Stimulated activated naive CD8-positive, alpha-beta T cell treated with anti-CD3 and anti-CD28 coated beads, Interleukin-15, Interleukin-2, amounts not matched to agents 100 ng/mL and 50 ng/mL, for 24 hours (primary cell): ENCODE results near the gene CTNNA1.
"Not testable (repeated sequence)": the region's sequence is repeated elsewhere in the genome, so short reads cannot be mapped to it uniquely, and the experiment has no call there.

ENCODE experiments used
- H3K27ac Mint-ChIP-seq: one replicate; pipeline ENCODE4 v1.8.0; 2021; ENCODE audit warnings: mild to moderate bottlenecking, mixed read lengths
- H3K27me3 Mint-ChIP-seq: one replicate; pipeline ENCODE4 v1.8.0; 2021; ENCODE audit warnings: mixed read lengths
- H3K36me3 Mint-ChIP-seq: one replicate; pipeline ENCODE4 v1.8.0; 2021; ENCODE audit warnings: low read depth, mixed read lengths
- H3K4me1 Mint-ChIP-seq: one replicate; pipeline ENCODE4 v1.8.0; 2021; ENCODE audit warnings: low read depth, mixed read lengths
- H3K4me3 Mint-ChIP-seq: one replicate; pipeline ENCODE4 v1.8.0; 2021; ENCODE audit warnings: mild to moderate bottlenecking, mixed read lengths
- H3K9me3 Mint-ChIP-seq: one replicate; pipeline ENCODE4 v1.8.0; 2021; ENCODE audit warnings: mixed read lengths

Gene CTNNA1

DNA sequence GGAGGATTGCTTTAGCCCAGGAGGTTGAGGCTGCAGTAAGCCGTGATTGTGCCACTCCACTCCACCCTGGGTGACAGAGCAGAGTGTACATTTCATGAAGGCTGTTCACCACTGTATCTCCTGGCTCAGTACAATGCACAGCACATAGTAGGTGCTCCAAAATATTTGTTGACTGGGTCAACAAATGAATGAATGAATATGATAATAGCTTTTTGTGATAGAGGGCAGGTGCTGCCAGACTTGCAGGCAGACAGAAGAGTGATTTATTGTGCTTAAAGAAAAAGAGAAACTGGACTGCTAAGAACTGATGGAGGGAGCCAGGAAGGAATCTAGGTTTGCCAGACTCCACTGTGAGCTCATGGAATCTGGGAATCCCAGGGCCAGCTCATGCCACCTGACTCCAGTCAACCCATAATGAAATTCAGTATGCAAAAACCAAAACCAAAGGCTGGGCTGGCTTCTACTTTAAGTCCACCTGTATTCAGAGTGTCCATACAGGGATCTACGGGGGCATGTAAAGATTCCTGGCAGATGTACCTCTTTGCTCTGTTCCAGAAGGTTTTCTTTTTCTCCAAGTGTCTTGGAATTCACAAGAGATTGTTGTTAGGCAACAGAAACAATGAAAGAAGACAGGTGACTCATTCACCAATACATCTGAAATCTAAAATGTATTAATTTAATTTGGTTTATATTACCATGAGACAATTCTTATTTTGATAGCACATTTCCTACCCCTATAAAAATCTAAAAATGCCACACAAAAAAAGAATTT is 15.5 kb upstream of the CTNNA1 start:
- H3K9me3 Mint-ChIP-seq: no peaks in the 10 kb centered on the region
- no peak overlapping the region for H3K4me3 Mint-ChIP-seq
- H3K4me1 Mint-ChIP-seq: peaks cover 41% of the 10 kb centered on the region
- H3K36me3 Mint-ChIP-seq: no peaks in the 10 kb centered on the region
- H3K27ac Mint-ChIP-seq: peak overlapping the region; percentile 55
- H3K27me3 Mint-ChIP-seq: peaks cover 23% of the 10 kb centered on the region

DNA sequence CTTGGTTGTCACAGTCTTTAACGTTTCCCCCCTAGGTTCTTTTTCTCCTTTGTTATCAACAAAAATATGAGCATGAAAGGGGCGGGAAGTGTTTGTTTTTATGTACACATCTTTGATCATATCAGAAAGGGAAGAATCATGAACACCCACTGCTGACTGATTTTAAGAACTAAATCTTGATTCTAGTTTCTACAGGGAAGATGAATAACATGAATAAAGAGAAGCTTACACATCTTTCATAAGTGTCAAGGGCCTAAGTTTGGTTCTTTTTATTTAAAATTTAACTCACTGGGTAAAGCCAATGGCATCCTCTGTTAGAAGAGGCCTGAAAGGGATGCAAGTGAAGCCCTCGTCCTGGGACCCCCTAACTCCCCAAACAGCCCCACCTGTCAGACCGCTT is 14.8 kb upstream of the CTNNA1 start:
- Mint-ChIP-seq H3K9me3 (no peaks in the 10 kb centered on the region), H3K4me1 (peaks cover 44% of the 10 kb centered on the region), H3K27me3 (peaks cover 23% of the 10 kb centered on the region), H3K4me3 (peak overlapping the region; percentile 23), H3K36me3 (no peaks in the 10 kb centered on the region), H3K27ac (peak overlapping the region; percentile 55)

DNA sequence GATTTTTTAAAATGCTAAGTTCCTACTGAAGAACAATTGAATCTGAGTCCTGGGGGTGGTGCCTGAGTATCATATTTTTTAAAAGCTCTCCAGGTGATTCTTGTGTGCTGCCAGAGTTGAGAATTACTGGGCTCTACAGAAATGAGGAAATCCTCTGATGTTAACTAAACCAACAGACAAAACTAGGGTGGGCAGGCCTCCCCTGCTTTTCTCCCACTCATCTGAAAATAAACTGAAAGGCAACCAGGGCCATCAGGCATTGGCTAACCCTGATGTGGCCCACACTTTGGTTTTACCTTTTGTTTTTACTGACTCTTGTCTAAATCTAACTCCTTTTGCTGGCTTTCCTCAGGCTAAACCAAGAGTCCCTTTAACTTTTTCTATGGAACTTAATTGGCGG is 13.3 kb upstream of the CTNNA1 start:
- H3K9me3 Mint-ChIP-seq: no peaks in the 10 kb centered on the region
- H3K4me3 Mint-ChIP-seq: no peak overlapping the region
- peaks cover 51% of the 10 kb centered on the region for H3K4me1 Mint-ChIP-seq
- H3K36me3 Mint-ChIP-seq: no peaks in the 10 kb centered on the region
- no peak overlapping the region for H3K27ac Mint-ChIP-seq
- peaks cover 17% of the 10 kb centered on the region for H3K27me3 Mint-ChIP-seq

DNA sequence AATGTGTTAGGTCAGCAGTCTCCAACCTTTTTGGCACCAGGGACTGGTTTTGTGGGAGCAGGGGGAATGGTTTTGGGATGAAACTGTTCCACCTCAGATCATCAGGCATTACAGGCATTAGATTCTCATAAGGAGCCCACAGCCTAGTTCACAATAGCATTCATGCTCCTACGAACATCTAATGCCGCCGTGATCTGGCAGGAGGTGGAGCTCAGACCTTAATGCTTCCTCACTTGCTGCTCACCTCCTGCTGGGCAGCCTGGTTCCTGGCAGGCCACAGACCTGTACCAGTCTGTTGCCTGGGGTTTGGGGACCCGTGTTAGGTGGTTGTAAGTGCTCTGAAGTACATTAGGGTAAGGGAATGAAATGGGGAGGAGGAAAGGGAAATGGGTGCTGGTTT is 9.7 kb upstream of the CTNNA1 start:
- H3K27me3 Mint-ChIP-seq: peaks cover 13% of the 10 kb centered on the region
- no peaks in the 10 kb centered on the region for H3K9me3 Mint-ChIP-seq
- no peak overlapping the region for H3K27ac Mint-ChIP-seq
- H3K36me3 Mint-ChIP-seq: no peaks in the 10 kb centered on the region
- no peak overlapping the region for H3K4me3 Mint-ChIP-seq
- H3K4me1 Mint-ChIP-seq: peaks cover 42% of the 10 kb centered on the region

DNA sequence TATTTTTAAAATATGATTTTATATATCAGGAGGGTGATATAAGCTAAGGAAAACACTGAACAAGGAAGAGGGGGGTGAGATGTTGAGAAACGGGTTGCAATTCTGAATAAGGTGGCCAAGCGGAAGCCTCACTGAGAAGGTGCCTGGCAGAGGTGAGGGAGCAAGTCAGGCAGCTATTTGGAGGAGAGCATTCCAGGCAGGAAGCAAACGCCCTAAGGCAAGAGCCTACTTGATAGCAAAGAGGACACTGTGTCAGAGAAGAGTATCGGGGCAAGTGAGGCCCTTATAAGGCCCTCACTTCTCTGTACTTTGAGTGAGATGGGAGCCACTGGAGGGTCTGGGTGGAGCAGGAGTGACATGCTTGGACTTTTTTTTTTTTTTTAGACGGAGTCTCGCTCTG is 8.0 kb upstream of the CTNNA1 start:
- H3K4me3 Mint-ChIP-seq: no peak overlapping the region
- H3K27me3 Mint-ChIP-seq: peaks cover 25% of the 10 kb centered on the region
- H3K9me3 Mint-ChIP-seq: no peaks in the 10 kb centered on the region
- no peaks in the 10 kb centered on the region for H3K36me3 Mint-ChIP-seq
- H3K4me1 Mint-ChIP-seq: peaks cover 36% of the 10 kb centered on the region
- H3K27ac Mint-ChIP-seq: no peak overlapping the region

DNA sequence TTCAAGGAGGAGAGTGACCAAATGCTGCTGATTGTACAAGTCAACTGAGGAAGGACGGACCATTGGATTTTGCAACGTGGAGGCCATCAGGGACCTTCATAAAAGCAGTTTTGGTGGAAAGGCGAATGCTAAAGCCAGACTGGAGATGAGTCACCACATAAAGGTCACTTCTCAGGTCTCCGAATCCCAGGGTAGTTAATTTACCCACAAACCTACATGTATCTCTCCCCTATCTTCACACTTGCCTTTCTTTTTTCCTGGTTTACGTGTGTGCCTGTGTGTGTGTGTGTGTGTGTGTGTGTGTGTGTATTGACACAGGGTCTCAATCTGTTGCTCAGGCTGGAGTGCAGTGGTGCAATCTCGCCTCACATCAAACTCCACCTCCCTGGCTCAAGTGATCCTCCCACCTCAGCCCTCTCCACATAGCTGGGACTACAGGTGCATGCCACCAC is 4.6 kb upstream of the CTNNA1 start:
- Mint-ChIP-seq H3K36me3 (no peaks in the 10 kb centered on the region), H3K27me3 (peaks cover 41% of the 10 kb centered on the region), H3K4me3 (no peak overlapping the region), H3K9me3 (no peaks in the 10 kb centered on the region), H3K27ac (no peak overlapping the region), H3K4me1 (peaks cover 30% of the 10 kb centered on the region)

DNA sequence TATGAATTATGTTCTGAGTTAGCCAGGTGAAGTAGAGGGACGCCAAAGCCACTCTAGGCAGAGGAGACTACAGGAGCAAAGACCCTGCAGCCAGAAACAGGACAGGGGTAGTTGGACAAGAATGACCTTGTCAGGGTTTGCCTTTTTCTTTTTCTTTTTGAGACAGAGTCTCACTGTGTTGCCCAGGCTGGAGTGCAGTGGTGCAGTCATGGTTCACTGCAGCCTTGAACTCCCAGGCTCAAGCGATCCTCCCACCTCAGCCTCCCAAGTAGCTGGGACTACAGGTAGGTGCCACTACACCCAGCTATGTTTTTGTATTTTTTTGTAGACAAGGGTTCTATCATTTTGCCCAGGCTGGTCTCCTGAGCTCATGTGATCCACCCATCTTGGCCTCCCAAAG is 1.9 kb upstream of the CTNNA1 start:
- H3K36me3 Mint-ChIP-seq: peaks cover 17% of the 10 kb centered on the region
- H3K4me1 Mint-ChIP-seq: peaks cover 42% of the 10 kb centered on the region
- H3K4me3 Mint-ChIP-seq, H3K27ac Mint-ChIP-seq, H3K9me3 Mint-ChIP-seq: not testable (repeated sequence)
- H3K27me3 Mint-ChIP-seq: peaks cover 52% of the 10 kb centered on the region

DNA sequence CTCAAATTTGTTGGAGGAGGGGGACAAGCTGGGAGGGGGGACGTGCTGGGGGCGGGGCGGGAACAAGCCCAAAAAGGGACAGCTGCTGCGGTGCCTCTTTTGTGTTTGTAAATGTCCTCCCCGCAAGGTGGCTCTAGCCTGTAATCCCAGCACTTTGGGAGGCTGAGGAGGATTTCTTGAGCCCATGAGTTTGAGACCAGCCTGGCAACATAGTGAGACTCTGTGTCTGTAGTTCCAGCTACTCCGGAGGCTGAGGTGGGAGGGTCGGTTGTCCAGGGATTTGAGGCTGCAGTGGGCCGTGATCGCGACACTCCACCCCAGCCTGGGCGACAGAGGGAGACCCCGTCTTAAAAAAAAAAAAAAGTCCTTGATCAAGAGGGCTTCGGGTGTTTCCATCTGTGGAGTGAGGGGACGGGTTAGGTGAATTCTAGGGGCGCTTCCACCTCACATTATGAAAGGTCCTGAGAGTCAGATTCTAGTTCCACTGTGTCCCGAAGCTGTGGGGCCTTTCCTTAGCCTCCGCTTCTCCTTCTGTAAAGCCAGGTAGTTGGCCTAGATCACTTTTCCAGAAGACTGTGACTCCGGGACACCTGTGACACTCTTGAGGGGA is 779 bp upstream of the CTNNA1 start:
- Mint-ChIP-seq H3K9me3 (peaks cover under 1% of the 10 kb centered on the region), H3K27ac (peak overlapping the region; percentile 66), H3K36me3 (peaks cover 28% of the 10 kb centered on the region), H3K27me3 (peaks cover 62% of the 10 kb centered on the region), H3K4me1 (peaks cover 53% of the 10 kb centered on the region), H3K4me3 (peak overlapping the region; percentile 69)

DNA sequence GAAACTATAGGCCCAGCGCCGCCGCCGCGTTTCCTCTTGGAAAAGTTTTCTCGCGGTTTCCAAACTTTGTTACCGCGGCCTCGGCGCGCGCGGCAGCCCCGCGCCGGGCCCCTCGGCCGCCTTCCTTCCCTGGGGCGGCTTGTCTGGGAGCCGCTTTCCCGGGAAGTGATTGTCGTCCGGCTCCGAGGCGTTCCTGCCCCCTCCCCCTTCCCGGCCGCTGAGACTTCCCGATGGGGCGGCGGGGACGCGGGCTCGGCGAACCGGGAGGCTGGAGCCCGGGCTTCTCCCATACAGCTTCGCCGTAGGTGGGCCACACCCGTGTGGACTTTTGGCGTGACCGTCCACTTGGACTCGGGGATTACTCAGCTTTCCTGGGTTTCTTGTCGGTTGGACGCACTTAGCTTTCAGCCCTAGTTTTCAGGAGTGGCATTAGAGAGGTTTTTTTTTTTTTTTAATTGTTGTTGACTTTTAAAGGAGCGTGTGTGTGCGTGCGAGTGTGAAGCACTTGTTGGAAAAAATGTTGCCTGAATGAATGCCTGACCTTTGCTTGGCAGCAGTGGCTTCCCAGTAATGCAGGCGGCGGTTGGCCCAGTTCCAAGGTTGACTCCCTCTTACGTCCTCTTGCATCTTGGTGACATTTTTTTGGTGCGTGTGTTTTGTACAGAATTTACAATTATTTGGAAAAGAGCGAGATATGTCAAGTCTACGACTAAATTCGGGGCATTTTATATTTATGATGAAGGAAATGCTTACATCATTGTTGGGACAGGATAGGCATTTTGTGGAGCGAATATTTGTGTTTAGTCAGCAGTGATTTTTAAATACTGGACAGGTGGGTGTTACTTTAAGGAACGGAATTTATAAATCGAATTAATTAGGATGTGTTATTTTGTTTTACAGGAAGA is 821 bp downstream of the CTNNA1 start:
- H3K27ac Mint-ChIP-seq: peak overlapping the region; percentile 90
- H3K9me3 Mint-ChIP-seq: peaks cover 8% of the 10 kb centered on the region
- H3K36me3 Mint-ChIP-seq: peaks cover 40% of the 10 kb centered on the region
- H3K4me3 Mint-ChIP-seq: peak overlapping the region; percentile 90
- H3K4me1 Mint-ChIP-seq: peaks cover 48% of the 10 kb centered on the region
- H3K27me3 Mint-ChIP-seq: peaks cover 60% of the 10 kb centered on the region

DNA sequence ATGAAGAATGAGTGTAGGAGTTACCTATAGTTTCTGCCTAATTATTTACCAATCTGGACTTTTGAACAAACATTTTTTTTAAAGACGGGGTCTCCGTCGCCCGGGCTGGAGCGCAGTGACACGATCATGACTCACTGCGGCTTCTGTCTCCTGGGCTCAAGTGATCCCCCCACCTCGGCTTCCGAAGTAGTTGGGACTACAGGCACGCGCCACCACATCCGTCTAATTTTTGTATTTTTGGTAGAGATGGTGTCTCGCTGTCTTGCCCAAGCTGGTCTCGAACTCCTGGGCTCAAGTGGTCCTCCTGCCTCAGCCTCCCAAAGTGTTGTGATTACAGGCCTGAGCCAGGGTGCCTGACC is 1.5 kb downstream of the CTNNA1 start:
- peaks cover 8% of the 10 kb centered on the region for H3K9me3 Mint-ChIP-seq
- peaks cover 45% of the 10 kb centered on the region for H3K4me1 Mint-ChIP-seq
- peaks cover 57% of the 10 kb centered on the region for H3K27me3 Mint-ChIP-seq
- H3K36me3 Mint-ChIP-seq: peaks cover 46% of the 10 kb centered on the region
- peak overlapping the region; percentile 90 for H3K27ac Mint-ChIP-seq
- peak overlapping the region; percentile 90 for H3K4me3 Mint-ChIP-seq

DNA sequence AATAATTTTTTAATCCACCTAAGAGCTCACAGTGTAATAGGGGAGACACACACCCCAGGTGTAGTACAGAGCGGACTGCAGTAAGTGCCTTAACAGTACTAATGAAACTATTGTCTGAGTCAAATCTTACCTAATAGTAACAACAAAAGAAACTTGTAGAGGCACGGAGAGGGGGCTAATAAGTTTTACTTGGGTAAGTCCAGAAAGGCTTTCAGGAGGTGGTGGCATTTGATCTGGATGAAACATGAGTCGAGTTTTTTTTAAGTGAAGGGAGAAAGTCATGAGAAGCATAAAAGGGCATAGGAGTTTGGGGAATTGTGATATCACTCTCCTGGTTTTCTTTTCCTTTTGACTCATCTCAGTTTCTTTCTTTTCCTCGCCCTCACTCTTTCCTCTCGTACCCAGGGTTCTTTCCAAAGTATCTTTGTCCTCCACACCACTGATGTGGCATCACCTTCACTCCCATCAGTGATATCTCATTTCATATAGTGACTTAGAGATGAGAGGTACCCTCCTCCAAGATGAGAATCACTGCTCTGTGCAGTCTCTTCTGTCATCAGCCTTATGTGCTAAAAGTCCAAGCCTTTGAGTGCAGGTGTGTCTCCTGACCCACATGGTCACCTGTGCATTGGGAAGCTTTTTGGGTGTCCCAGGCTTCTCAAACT is 2.0 kb downstream of the CTNNA1 start:
- Mint-ChIP-seq H3K27ac (peak overlapping the region; percentile 90), H3K27me3 (peaks cover 54% of the 10 kb centered on the region), H3K36me3 (peaks cover 46% of the 10 kb centered on the region), H3K9me3 (peaks cover 8% of the 10 kb centered on the region), H3K4me3 (peak overlapping the region; percentile 90), H3K4me1 (peaks cover 45% of the 10 kb centered on the region)

DNA sequence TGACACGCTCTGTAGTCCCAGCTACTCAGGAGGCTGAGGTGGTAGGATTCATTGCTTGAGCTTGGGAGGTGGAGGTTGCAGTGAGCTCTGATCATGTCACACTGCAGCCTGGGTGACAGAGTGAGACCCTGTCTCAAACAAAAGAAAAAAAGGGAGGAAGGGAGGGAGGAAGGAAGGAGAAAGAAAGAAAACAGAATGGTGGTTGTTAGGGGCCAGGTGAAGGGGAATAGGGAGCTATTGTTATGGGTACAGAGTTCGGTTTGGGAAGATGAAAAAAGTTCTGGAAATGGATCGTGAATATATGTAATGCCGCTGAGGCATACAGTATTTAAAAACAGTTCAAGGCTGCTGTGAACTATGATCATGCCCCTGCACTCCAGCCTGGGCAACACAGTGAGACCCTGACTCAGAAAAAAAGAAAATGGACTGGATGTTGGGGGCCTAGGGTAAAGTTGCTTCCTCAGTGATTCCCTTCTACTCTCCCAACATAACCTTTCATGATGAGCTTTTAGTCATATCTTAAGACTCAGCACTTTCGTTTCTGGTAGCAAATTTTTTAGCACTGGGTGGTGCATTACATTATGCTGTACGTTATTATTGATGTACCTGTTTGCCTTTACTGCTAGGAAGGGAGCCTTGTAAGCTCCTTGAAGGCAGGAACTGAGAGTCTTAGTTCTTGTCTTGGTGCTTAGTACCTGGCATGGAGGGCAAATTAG is 4.0 kb downstream of the CTNNA1 start:
- H3K27me3 Mint-ChIP-seq: peaks cover 49% of the 10 kb centered on the region
- peaks cover 8% of the 10 kb centered on the region for H3K9me3 Mint-ChIP-seq
- peak overlapping the region; percentile 8 for H3K4me3 Mint-ChIP-seq
- H3K27ac Mint-ChIP-seq: no peak overlapping the region
- peaks cover 58% of the 10 kb centered on the region for H3K4me1 Mint-ChIP-seq
- H3K36me3 Mint-ChIP-seq: peaks cover 64% of the 10 kb centered on the region

DNA sequence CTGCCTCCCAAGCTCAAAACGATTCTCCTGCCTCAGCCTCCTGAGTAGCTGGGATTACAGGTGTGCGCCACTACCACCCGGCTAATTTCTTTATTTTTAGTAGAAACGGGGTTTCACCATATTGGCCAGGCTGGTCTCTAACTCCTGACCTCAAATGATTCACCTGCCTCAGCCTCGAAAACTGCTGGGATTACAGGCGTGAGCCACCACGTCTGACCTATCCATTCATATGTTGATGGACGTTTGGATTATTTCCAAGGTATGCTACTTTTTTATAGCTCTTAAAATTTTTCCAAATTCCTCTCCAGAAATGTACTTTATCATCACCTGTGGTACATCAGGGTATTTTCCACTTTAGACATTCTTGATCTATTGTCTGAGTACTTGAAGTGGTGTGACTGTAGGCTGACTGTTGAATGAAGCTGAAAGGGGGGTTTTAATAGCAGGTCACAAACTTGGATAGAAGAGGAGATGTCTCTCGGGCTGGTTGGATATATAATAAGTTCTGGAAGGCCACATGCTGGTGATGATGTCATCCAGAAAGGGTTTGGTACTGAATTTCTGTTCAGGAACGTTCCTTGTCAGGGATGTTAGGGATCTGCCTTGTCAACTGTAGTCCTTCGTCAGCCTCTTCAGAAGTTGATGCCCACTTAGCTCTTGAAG is 7.4 kb downstream of the CTNNA1 start:
- peaks cover 8% of the 10 kb centered on the region for H3K9me3 Mint-ChIP-seq
- H3K36me3 Mint-ChIP-seq: peaks cover 64% of the 10 kb centered on the region
- peaks cover 40% of the 10 kb centered on the region for H3K4me1 Mint-ChIP-seq
- no peak overlapping the region for H3K4me3 Mint-ChIP-seq
- H3K27me3 Mint-ChIP-seq: peaks cover 31% of the 10 kb centered on the region
- H3K27ac Mint-ChIP-seq: no peak overlapping the region

DNA sequence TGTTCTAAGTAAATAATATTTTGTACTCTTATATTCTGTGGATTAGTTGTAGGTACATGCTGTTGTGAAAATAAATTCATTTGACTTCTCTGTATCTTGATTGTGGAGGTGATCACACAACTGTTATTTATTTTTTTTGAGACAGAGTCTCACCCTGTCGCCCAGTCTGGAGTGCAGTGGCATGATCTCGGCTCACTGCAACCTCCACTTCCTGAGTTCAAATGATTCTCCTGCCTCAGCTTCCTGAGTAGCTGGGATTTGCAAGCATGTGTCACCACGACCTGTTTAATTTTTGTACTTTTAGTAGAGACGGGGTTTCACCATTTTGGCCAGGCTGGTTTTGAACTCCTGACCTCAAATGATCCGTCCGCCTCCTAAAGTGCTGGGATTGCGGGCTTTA is 7.9 kb downstream of the CTNNA1 start:
- Mint-ChIP-seq H3K4me1 (peaks cover 41% of the 10 kb centered on the region), H3K27me3 (peaks cover 34% of the 10 kb centered on the region), H3K36me3 (peaks cover 63% of the 10 kb centered on the region)
- not testable (repeated sequence) for H3K4me3 Mint-ChIP-seq, H3K27ac Mint-ChIP-seq, H3K9me3 Mint-ChIP-seq
